ENCODE results near the gene FBRSL1.

The FBRSL1 gene

DNA sequence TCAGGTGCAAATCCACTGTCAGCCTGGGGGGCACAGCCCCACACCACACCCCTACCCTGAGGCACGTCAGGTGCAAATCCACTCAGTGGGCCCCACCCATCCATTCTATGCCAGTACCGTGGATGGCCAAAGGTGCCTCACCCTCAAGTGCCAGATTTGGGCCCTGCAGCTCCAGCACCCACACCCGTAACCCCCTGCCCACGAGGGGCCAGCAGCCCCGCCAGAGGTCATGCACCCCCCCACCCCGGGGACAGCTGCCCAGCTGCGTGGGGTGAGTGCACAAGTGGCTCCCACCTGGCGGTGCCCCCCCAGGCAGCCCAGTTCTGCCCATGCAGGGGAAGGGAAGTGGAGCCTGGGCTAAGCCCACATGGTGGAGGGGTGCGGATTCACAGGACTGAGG, 51.2 kb downstream of the FBRSL1 start:
- no peak for DNase-seq (ENCODE audit: low read depth in 2 of 2)

DNA sequence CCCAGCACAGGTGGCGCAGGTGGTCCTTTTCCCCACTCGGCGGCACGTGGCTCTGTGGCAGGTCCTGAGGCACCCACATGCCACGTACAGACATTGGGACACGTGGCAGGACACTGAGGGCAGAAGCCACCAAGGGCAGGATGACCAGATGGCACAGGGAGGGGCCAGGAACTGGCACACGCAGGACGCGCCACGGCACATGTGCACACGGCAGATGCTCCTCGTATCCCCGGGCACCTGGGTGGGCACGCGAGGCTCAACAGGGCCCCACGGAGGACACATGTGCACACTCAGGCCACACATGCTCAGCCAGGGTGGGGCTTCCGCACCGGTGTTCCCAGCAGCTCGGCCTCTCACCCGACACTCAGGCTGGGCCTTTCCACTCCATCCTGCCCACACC, 52.0 kb downstream of the FBRSL1 start:
- DNase-seq (ENCODE audit: low read depth in 2 of 2) = no peak

DNA sequence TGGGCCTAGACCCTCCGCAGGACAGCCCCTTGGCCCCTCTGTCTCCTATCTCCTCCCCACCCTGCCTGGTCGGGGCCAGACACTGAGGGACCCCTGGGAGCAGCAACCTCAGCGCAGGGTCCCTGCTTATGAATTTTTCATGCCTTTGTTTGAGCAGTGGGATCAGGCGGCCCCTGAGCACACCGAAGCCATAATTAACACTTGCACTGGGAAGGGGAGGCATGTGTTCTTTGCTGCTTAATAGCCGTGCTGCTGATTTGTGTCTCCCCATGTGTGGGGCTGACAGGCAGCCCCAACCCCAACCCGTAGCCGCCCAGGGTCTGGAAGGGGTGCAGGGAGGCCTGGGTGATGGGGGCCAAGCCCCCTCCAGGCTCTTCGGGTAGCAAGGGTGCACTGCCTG, 52.7 kb downstream of the FBRSL1 start:
- no peak for DNase-seq (ENCODE audit: low read depth in 2 of 2)

DNA sequence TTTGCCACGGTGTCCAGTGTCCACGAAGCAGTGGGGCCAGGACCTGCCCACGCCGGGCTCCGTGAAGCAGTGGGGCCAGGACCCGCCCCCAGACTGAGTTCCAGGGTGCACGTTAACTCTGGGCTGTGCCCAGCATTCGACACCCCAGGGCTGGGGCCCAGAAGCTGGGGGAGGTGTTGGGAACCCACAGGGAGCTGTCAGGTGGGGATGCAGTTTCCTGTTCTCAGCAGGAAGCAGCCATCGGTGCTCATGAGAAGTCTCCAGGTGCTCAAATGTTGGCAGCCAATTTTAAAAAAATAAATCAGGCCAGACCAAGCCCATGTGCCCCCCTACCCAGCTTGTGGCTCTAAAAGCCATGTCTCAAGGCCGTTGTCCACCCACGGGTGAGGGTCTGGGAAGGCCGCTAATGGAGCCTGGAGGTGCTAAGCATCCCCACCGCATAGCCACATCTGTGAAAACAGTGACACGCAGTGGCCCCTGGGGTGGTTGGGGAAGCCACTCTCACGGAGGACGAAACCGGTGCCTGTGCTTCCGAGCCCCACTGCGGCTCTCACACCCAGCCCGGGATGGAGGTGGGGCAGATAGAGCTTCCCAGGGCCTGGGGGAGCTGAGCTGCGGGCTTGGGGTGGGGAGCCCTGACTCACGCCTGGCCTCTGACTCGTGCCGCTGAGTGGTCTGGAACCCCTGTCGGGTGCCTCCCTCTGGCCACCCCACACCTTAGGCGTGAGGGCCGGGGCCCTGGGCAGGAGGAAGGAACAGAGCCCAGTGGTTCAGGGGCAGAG, 53.5 kb downstream of the FBRSL1 start:
- no peak for DNase-seq (ENCODE audit: low read depth in 2 of 2)

DNA sequence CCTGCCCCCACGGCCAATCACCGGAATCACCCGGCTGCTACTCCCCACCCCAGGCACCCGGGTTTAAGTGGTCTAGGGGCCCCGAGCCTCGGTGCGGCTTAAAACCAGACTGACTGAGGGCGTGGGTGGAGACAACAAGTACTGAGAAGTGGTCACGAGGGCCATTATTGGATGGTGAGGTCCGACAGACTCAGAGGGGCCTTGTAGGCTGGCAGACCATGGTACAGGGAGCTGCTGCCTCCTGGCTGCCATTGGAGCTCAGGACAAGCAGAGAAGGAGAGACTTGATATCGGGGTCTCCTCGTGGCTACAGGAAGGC, 54.1 kb downstream of the FBRSL1 start:
- DNase-seq (ENCODE audit: low read depth in 2 of 2) = no peak

DNA sequence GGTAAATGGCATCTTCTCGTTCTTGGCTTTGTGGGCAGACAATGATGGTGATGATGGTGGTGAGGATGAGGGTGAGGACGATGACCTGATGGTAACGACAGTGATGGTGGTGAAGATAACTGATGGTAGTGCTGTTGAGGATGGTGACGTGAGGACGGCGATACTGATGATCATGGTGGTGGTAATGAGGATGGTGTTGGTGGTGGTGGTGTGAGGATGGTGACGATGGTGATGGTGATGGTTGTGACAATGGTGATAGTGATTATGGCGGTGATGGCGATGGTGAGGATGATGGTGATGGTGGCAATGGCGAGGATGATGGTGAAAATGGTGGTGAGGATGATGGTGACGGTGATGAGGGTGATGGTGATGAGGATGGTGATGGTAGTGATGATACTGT, 54.5 kb downstream of the FBRSL1 start:
- DNase-seq (ENCODE audit: low read depth in 2 of 2) = no peak

DNA sequence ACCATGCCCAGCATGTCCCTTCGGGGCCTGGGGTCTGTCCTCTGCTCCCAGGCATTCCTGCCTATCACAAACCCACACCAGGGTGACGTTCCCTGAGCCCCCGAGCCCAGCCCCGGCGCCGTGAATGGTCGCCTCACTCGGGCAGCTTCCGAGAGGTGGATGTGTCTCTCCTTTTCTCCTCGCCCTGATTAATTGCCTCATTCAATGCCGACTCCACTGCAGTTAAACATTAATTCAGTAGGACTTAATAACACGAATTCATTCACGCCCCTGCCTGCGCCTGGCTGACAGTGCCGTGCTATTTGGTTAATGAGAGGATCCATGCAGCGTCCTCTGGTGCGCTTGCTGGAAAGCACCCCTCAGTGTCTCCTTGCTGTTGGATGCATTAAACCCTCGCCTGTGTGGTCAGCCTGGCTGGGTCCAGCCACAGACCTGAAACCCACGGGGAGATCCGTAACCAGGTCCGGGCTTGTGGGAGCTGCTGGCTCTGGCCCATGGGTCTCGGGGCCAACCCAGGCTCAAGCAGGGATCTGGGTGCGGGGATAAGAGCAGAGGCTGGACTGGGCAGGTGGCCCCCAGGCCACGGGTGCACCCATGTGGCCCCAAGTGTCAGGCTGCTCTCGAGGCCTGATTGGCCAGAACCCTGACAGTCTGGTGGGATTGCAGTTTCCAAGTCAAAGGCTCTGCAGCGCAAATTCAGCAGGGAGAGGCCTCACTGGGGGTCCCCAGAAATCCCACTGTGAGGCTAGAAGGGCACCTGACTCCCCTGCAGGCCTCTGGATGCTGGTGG, 55.4 kb downstream of the FBRSL1 start:
- DNase-seq (ENCODE audit: low read depth in 2 of 2) = no peak

DNA sequence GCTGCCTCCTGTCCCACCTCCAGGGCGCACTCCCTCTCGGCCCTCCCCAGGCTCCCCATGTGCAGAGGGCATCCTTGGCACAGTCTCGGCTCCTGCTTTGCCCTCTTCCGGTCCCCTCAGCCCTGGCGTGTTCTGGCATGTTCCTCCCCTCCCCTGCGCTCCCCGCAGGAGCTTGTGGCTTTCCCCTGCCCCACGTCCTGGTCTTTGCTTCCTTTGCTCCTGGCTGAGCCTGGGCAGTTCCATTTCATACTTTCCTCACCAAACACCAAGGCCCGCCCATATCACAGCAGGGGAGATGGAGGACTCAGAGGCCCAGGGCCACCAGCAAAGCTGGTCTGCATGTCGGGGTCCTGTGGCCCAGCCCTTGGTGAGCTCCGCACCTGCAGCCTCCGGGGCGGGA, 56.0 kb downstream of the FBRSL1 start:
- DNase-seq (ENCODE audit: low read depth in 2 of 2) = no peak

DNA sequence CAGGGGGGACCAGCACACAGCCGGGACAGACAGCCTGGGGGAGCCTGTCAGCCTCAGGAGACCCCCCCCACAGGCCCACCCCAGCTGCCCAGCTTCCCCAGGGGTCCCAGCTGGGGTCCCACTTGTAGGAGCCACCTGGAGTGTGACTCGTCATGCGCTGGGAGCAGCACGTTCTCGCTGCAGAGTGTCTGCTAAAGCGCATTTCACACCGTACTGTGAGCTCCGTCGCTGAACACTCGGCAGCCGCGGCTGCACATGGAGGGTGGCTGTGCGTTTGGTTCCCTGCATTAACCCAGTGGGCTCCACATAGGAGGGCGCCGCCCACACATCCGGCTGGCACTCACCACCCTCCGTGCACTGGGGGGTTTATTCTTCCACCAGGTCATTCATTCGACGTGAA, 56.7 kb downstream of the FBRSL1 start:
- DNase-seq (ENCODE audit: low read depth in 2 of 2) = no peak

DNA sequence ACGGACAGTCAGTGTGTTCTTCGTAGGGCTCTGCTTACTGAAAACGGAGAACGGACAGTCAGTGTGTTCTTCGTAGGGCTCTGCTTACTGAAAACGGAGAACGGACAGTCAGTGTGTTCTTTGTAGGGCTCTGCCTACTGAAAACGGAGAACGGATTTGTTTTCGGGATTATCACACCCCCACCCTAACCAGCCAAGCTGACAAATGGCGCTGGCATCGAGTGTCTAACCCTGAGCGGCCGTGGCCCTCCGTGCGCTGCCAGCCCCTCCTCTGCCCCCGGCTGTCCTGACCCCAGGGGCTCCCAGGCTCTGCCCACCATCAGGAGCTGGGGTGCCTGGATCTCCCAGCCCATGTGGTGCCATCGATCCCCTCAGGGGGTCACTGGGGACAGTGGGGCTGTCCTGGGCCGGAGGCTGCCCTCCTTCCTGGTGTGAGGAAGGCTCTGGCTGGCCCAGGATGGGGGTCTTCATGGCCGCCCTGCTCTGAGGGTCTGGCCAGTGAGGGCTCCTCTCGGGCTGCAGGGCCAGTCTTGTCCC, 57.3 kb downstream of the FBRSL1 start:
- DNase-seq (ENCODE audit: low read depth in 2 of 2) = no peak

DNA sequence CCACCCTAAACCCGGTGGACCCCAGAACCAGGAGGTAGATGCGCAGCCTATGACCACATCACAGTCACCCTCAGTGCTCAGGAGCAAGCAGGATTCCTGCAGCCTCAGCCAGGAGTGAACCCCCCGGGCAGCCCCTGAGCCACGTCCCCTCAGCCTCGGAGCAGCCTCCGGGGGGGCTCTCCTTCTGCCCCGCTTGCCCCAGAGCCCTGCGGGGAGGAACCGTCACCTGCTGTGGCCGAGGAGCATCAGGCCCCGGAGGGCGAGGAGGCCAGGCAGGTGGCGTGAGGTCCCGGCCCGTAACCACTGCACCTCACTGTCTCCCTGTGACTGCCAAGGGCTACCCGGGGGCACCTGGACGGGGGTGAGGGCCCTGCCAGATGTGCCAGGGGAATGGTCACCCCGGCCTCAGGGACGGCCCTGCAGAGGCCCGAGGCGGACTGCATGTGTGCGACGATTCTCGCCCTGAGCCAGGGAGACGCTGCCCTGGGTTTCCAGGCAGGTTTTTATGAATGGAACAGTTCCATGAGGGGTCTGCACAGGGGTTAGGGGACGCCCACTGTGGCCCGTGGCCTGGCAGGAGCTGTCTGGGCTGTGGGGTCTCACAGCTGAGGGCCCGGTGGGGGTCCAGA, 58.6 kb downstream of the FBRSL1 start:
- no peak for DNase-seq (ENCODE audit: low read depth in 2 of 2)

DNA sequence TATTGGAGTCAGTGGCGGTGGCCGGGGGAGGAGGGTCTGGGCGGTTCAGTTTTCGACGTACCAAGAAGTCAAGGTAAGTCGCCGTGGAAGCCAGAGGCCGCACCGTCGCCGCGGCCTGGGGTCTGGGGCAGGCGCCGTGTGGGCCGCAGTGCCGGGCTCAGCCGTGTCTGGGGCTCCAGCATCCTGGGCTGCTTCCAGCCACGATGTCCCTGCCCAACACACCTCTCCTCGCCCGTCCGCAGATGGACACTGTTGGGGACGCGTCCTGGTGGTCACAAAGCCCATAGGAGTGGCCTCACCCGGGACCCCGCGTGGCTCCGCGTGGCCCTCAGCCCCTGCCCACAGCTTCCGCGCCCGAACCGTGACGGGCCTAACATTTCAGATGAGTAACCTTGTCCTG, 59.1 kb downstream of the FBRSL1 start:
- DNase-seq (ENCODE audit: low read depth in 2 of 2) = no peak

DNA sequence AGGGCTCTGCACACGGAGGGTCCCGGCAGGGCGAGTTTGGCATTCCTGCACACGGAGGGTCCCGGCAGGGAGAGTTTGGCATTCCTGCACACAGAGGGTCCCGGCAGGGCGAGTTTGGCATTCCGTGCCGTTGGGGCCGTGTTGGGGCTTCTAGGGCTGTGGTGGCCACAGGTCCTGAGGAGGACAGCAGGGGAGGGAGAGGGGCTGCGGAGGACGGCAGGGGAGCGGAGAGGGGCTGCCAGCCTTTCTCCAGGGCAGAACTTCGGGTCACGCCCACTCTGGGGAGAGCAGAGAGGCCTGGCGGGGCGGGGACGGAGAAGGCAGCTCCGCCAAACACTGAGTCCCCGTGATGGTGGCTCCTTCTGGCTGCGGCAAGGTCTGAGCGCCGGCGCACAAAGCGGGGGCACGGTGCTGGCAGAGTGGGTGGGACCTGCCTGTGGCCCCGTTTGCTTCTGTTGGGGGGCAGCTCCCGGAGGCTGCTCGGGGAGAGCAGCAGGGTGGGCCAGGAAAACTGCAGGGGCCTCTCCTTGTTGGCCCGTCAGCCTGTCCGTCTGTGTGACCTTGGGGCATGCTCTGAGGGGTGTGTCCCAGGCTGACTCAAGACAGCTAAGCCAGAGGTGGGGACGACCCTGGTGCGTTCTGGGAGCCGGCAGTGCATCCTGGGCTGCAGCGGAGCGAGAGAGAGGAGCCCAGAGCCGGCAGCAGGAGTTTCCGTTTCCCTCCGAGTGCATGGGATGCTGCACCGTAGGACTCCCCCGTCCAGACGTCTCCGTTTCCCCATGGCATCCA, 60.3 kb downstream of the FBRSL1 start:
- no peak for DNase-seq (ENCODE audit: low read depth in 2 of 2)

DNA sequence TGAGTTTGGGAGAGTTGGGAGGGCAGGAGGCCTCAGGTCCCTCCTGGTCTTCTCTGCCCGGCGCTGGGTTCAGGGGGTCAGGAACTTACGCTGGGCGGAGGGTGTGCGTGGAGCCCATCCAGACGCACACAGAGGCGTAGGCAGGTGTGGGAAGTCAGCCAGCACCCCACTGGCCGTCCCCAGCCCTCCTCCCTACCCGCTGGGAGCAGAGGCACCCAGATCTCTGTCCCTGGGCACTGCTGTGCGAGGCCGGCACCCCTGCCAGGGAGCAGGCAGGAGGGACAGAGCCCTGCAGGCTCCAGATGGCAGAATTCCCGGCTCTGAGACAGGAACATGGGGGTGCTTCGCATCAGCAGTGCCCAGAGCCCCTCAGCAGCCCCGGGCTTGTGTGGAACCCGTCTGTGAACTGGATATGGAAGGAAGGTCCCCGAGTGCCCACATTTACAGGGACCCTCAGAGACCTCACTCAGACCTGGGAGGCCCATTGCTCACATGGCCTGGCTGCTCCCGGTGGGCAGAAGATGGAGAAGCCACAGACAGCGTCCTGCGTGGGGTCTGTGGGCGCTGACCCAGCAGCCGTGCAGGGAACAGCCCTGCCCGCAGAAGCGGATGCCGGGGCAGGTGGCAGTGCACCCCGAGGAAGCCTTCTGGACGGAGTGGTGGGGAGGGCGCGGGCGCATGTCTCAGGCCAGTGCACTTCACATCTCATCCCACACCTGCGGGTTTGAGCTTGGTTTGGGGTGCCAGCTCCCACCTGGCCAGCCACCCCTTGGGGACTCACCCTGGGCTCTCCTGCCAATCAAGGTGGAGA, 61.1 kb downstream of the FBRSL1 start:
- DNase-seq (ENCODE audit: low read depth in 2 of 2) = no peak

DNA sequence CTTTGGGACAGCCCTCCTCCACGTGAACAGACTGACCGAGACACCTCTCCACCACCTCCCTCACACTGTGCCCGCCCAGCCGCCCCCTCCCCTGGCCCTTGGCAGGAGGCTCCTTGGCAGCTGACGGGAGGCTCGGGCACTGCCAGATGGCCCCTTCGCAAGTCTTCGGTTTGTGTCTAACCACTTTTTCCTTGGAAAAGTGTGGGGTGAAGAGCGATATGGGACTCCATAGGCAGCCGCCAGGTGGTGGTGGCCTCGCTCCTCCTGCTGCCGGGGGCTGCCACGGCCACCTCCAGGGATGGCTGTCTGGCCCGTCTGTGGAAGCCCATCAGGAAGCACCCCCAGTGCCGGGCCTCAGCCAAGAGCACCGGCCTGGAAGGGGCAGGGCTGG, 61.7 kb downstream of the FBRSL1 start:
- no peak for DNase-seq (ENCODE audit: low read depth in 2 of 2)

DNA sequence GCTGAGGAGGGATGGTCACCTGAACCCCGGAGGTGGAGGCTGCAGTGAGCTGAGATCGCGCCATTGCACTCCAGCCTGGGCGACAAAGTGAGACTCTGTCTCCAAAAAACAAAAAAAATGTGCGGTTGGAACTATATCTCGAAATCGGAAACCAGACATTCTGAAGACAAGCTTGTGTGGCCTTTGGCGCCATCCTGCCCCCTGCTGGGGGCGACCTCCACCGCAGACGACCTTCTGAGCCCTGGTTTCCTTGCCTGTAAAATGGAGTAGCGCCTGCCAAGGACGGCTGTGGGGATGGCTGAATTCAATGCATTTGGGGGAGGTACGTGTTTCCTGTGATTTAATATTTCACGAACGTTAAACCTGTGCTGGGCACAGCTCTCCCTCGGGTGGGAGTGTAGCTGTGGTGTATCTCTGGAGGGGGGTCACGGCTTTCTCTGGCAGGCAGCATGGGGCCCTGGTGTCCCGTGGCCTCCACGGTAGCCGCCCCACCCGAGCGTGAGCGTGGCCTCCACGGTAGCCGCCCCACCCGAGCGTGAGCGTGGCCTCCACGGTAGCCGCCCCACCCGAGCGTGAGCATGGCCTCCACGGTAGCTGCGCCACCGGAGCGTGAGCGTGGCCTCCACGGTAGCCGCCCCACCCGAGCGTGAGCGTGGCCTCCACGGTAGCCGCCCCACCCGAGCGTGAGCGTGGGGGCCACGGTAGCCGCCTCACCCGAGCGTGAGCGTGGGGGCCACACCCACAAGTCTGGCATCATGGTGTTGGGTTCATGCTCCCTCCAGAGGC, 65.1 kb downstream of the FBRSL1 start:
- no peak for DNase-seq (ENCODE audit: low read depth in 2 of 2)

DNA sequence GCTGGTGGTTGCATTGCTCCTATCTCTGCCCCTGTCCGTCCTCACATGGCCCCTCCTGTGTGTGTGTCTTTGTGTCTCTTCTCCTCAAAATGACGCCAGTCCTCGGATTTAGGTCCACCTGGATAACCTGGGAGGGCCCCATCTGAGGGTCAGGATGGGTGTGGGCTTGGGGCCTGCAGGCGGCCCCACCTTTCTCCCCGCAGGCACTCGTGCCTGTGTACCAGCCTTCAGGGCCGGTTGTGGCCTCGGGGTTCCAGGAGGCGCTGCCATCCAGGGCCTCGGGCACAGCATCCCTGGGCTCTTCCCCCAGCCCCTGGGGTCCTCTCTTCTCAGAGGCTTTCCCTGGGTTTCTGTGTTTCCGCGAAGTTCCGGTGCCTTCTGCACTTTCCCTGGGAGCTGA, 65.7 kb downstream of the FBRSL1 start:
- no peak for DNase-seq (ENCODE audit: low read depth in 2 of 2)

DNA sequence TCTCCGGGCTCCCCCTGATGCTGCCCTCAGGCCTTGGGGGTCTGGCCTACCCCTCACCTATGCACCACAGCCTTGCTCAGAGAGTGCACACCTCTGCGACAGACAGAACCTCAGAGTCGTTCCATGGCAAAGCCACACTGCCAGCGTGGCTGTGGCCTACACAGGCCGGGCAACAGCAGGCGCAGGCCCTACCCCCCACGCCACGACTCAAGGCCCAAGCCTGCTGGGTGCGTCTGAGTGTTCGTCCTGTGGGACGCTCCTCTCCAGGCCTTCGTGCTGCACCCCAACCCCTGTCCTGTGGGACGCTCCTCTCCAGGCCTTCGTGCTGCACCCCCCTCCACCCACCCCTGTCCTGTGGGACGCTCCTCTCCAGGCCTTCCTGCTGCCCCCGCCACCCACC, 66.3 kb downstream of the FBRSL1 start:
- DNase-seq (ENCODE audit: low read depth in 2 of 2) = no peak

DNA sequence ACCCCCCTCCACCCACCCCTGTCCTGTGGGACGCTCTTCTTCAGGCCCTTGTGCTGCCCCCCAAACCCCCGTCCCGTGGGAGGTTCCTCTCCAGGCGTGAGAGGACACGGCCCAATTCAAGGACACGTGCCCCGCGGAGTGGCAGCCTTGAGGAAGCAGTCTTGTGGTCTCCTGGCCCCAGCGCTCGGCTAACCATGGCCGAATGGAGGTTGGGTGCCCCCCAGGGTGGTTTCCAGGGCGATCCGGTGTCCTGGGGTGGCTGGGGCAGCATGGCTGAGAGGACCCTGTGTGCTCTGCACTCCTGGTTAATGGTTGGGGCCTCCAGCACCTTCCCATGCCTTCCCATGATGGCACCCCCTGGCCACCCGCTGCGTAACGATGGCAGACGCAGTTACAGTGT, 66.8 kb downstream of the FBRSL1 start:
- DNase-seq (ENCODE audit: low read depth in 2 of 2) = no peak

DNA sequence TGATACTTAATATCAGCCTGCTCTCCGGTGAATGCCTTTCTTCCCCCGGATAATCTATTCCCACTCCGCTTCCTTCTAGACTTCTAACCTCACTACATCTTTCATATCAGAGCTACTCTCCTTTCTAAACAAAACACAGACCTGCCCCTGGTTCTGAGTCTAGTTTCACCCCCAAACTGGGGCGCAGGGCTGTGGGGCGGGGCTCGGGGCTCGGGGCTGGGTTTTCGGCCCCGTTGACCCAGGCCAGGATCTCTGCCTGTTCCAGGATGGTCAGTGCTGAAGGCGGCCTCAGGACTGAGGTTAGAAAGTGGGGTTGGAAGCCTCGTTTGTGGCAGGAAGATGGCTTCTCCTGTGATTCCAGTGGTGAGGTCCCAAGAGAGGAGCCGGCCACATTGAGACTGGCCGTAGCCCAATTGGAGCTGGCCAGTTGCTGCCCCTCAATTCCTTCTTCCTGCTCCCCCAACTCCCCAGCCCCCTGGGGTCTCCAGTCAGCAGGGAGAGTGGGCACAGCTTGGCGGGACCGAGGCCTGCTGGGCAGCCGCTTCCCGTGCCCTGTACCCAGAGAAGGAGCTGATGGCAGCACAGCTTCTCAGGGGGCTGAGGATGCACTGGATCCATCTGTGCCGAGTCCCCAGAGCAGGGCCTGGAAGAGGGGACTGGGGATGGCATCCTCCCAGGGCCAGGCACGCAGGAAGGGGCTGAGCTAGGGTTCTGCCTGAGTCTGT, 67.5 kb downstream of the FBRSL1 start:
- DNase-seq (ENCODE audit: low read depth in 2 of 2) = no peak
